ENCODE data around the gene AQP5. TPM values are rescaled to one million over a fixed set of nuclear protein-coding genes. Genes with fewer than 3 reads are reported as not detected.

AQP5 gene
- total RNA-seq, 1 donor from 2014 or later: 1.0 TPM

DNA sequence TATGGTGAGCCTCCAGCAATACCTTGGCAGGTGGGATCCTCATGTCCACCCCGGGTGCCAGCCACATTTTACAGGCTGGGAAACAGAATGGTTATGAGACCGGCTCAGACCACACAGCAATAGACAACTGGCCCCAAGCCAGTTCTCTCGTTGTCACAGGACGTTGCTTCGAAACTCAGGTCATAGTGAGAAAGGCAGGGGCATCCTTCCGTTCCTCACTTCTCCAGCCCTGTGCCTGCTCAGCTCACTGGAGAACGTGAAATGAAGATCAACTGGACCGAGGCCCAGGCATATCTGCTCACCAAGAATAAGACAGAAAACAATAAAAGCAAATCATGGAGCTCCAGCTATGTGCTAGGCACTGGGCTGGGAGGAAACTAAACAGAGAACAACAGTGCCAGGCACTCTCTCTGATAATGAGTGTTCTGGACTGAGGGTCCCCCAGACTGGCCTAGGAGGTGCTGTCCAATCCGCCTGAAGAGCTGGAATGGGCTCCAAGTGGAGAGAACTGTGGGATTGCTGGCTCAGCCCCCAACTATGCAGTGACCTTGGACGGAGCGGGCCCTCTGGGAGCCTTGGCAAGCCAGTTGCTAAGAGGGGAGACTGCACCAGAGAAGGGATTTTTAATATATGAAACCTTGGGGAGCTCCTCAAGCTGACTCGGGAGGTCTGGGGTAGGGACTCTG is 39.2 kb upstream of the AQP5 start:
- Histone ChIP-seq H3K4me1 (ENCODE audit: control insufficient read depth in 3 of 3, insufficient read depth in 3 of 3, low read length in 3 of 3) (peaks cover 7 to 18% (median 9%) of the 10 kb centered on the region in 3 donors), H3K9ac (ENCODE audit: low read depth in 1 of 3, low read length in 3 of 3) (no peak overlapping the region), H3K36me3 (ENCODE audit: control insufficient read depth in 3 of 3, insufficient read depth in 3 of 3, low read length in 3 of 3) (no peaks in the 10 kb centered on the region), H3K27me3 (ENCODE audit: control insufficient read depth in 3 of 3, insufficient read depth in 3 of 3, low read length in 3 of 3) (peaks cover 5 to 7% (median 6%) of the 10 kb centered on the region in 3 donors), H3K27ac (ENCODE audit: low read depth, low read length) (no peak overlapping the region), H3K9me3 (ENCODE audit: control insufficient read depth in 3 of 3, low read length in 3 of 3) (no peaks in the 10 kb centered on the region), H3K4me3 (ENCODE audit: low read length in 3 of 3) (no peak overlapping the region)

DNA sequence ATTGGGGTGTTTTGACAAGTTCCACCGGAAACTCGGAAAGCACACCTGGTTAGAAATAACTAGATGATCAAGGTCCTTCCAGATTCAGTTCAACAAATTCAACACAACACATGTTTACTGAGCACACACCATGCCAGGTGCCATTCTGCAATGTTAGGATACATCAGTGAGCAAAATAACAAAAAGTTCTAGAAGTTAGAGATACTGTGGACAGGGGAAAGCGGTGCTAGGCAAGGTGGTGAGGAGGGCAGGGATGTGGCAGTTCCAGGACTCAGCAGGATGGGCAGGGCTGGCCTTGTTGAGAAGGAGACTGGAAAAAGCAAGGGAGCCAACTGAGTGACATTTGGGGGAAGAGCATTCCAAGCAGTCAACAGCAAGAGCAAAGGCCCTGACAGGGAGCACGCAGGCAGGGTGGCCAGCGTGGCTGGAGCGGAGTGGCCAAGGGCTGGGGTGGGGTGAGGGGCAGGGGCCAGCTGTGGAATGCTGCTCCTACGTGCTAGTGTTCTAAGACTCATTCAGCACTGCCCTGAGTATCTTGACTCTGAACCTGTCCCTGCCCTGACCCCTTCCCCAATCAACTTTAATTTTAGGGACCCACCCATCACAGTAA is 38.5 kb upstream of the AQP5 start:
- Histone ChIP-seq H3K27ac (ENCODE audit: low read depth, low read length) (no peak overlapping the region), H3K4me1 (ENCODE audit: control insufficient read depth in 3 of 3, insufficient read depth in 3 of 3, low read length in 3 of 3) (peaks cover 7 to 18% (median 9%) of the 10 kb centered on the region in 3 donors), H3K27me3 (ENCODE audit: control insufficient read depth in 3 of 3, insufficient read depth in 3 of 3, low read length in 3 of 3) (peaks cover 0 to 3% (median 0%) of the 10 kb centered on the region in 3 donors), H3K36me3 (ENCODE audit: control insufficient read depth in 3 of 3, insufficient read depth in 3 of 3, low read length in 3 of 3) (no peaks in the 10 kb centered on the region), H3K4me3 (ENCODE audit: low read length in 3 of 3) (no peak overlapping the region), H3K9me3 (ENCODE audit: control insufficient read depth in 3 of 3, low read length in 3 of 3) (no peaks in the 10 kb centered on the region), H3K9ac (ENCODE audit: low read depth in 1 of 3, low read length in 3 of 3) (no peak overlapping the region)

DNA sequence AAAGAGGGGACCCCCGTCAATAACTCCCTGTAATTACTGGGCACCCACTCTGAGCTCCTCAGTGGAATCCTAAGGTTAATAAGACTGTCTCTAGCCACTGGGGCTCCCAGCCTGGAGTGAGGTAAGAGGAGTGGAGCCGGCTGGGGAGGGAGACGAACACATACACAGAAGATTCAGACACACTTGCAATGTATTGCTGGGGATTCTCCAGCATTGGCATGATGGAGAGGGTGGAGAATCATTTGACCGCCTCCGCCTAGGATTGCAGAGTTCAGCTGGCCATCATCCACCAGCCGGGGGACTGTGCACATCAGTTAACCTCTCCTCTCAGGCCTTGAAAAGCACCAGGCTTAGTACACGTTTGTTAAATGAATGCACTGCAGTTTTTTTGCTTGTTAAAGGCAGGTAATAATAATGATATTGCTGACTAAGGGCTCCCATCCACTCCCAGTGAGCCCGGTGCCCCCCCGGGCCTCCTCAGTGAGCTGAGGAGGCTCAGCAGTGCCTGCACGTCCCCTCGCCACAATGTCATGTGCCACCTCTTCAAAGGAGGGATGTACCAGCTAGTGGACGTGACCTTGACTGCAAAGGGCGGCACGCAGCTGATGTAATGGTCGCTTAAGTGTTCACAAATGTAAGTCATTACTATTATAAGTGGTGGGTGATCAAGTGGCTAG is 37.7 kb upstream of the AQP5 start:
- no peak overlapping the region for H3K4me3 ChIP-seq (ENCODE audit: low read length in 3 of 3)
- no peak overlapping the region for H3K27ac ChIP-seq (ENCODE audit: low read depth, low read length)

DNA sequence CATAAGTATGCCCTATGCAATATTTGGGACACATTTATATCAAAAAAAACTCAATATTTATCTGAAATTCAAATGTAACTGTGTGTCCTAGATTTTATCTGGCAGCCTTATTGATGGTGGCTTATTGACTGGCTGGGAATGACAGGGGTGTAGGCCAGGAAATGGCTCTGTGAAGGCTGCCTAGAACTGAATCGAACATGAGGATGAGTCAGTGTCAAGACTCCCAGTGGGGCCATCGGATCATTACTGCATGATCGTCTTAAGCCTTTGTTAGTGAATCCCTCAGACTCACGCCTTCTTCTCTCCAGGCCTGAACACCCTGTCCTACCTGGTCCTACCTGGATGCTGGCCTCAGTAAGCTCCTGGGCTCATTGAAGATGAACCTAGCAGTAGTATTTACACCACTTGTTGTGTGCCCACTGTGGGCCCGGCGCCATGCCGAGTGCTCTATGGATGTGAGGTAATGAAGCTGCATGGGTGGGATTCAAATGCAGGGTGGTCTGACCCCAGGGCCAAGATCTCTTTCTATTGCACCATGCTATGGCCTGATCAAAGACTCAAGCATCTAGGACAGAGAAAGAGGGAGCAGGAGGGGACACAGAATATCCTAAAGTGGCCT is 36.9 kb upstream of the AQP5 start:
- Histone ChIP-seq H3K27me3 (ENCODE audit: control insufficient read depth in 3 of 3, insufficient read depth in 3 of 3, low read length in 3 of 3) (no peaks in the 10 kb centered on the region), H3K4me1 (ENCODE audit: control insufficient read depth in 3 of 3, insufficient read depth in 3 of 3, low read length in 3 of 3) (peaks cover 7 to 18% (median 9%) of the 10 kb centered on the region in 3 donors), H3K9me3 (ENCODE audit: control insufficient read depth in 3 of 3, low read length in 3 of 3) (no peaks in the 10 kb centered on the region), H3K36me3 (ENCODE audit: control insufficient read depth in 3 of 3, insufficient read depth in 3 of 3, low read length in 3 of 3) (no peaks in the 10 kb centered on the region), H3K27ac (ENCODE audit: low read depth, low read length) (no peak overlapping the region), H3K4me3 (ENCODE audit: low read length in 3 of 3) (no peak overlapping the region), H3K9ac (ENCODE audit: low read depth in 1 of 3, low read length in 3 of 3) (no peak overlapping the region)

More for the DNA sequence above, 37.7 kb upstream of the AQP5 start:
- no peaks in the 10 kb centered on the region for H3K9me3 ChIP-seq (ENCODE audit: control insufficient read depth in 3 of 3, low read length in 3 of 3)
- H3K4me1 ChIP-seq (ENCODE audit: control insufficient read depth in 3 of 3, insufficient read depth in 3 of 3, low read length in 3 of 3): peaks cover 7 to 18% (median 9%) of the 10 kb centered on the region in 3 donors
- no peaks in the 10 kb centered on the region for H3K36me3 ChIP-seq (ENCODE audit: control insufficient read depth in 3 of 3, insufficient read depth in 3 of 3, low read length in 3 of 3)
- no peaks in the 10 kb centered on the region for H3K27me3 ChIP-seq (ENCODE audit: control insufficient read depth in 3 of 3, insufficient read depth in 3 of 3, low read length in 3 of 3)
- H3K9ac ChIP-seq (ENCODE audit: low read depth in 1 of 3, low read length in 3 of 3): no peak overlapping the region

DNA sequence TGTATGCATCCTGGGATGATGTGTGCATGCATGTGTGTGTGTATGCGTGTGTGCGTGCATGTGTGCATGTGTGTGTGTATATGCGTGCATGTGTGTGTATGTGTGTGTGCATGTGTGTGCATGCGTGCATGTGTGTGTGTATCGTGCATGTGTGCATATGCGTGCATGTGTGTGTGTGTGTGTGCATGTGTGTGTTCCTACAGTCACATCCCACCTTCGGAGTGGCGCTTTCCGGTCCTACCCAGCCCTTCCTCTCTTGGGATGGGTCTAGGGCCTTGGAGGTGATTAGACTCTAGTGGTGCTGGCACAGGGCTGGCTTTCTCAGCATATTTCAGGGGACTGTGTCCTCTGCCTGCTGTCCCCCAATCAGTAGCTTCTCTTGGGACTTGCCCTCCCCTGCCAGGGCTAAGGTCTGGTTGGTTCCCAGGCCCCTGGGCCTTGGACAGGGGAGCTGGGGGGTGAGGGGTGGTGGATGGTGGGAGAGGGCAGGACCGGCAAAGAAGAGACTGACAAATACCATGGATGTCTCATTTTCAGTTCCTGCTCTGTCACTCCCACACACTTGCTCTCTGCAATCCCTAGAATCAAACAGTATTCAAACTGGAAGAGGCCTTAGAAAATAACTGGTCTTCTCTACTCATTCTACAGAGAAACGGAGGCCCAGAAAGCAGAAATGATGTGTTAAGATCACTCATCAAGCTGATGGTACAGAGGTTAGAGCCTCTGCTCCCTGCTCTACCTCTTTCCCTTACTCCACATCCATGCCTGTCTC is 36.1 kb upstream of the AQP5 start:
- no peaks in the 10 kb centered on the region for H3K9me3 ChIP-seq (ENCODE audit: control insufficient read depth in 3 of 3, low read length in 3 of 3)
- no peak overlapping the region for H3K27ac ChIP-seq (ENCODE audit: low read depth, low read length)
- H3K4me3 ChIP-seq (ENCODE audit: low read length in 3 of 3): no peak overlapping the region
- H3K9ac ChIP-seq (ENCODE audit: low read depth in 1 of 3, low read length in 3 of 3): no peak overlapping the region
- H3K4me1 ChIP-seq (ENCODE audit: control insufficient read depth in 3 of 3, insufficient read depth in 3 of 3, low read length in 3 of 3): peaks cover 7 to 18% (median 9%) of the 10 kb centered on the region in 3 donors
- H3K27me3 ChIP-seq (ENCODE audit: control insufficient read depth in 3 of 3, insufficient read depth in 3 of 3, low read length in 3 of 3): no peaks in the 10 kb centered on the region
- H3K36me3 ChIP-seq (ENCODE audit: control insufficient read depth in 3 of 3, insufficient read depth in 3 of 3, low read length in 3 of 3): no peaks in the 10 kb centered on the region

DNA sequence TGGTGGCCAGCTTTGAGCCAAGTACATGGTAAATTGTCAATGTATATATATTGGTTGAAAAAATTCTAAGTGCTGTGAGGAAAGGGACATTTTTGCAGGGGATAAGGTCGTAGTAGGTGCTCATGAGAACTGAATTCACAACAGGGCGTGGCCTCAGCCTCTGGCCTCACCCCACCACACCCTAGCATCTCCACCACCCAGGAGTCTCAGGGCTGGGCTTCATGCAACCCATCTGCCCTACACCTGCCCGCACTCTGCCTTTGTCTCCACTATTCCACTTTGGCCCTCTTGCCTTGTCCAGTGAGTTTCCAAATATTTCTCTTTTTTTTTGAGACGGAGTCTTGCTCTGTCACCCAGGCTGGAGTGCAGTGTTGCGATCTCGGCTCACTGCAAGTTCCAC is 33.2 kb upstream of the AQP5 start:
- Histone ChIP-seq H3K9me3 (ENCODE audit: control insufficient read depth in 3 of 3, low read length in 3 of 3) (no peaks in the 10 kb centered on the region), H3K4me3 (ENCODE audit: low read length in 3 of 3) (no peak overlapping the region), H3K27me3 (ENCODE audit: control insufficient read depth in 3 of 3, insufficient read depth in 3 of 3, low read length in 3 of 3) (peaks cover 0 to 4% (median 0%) of the 10 kb centered on the region in 3 donors), H3K9ac (ENCODE audit: low read depth in 1 of 3, low read length in 3 of 3) (no peak overlapping the region), H3K27ac (ENCODE audit: low read depth, low read length) (no peak overlapping the region), H3K4me1 (ENCODE audit: control insufficient read depth in 3 of 3, insufficient read depth in 3 of 3, low read length in 3 of 3) (peaks cover 0 to 6% (median 0%) of the 10 kb centered on the region in 3 donors), H3K36me3 (ENCODE audit: control insufficient read depth in 3 of 3, insufficient read depth in 3 of 3, low read length in 3 of 3) (no peaks in the 10 kb centered on the region)

DNA sequence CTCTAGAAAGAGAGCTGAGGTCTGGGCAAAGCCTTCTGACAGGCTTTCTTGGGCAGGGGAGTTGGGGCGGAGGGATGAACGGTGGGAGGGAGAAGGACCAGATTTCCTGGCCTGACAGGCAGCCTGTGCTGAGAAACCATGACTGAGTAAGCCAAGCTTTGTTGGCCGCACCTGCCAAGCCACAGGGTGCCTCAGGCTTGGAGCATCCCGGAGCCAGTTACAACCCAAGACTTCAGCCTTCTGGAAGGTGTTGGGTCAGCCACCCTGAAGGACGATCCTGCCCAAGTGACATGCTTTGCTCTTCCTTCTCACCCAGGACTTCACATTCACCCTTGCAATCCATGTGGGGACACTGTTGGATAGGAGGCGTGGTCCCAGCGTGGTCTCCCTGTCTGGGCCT is 32.1 kb upstream of the AQP5 start:
- Histone ChIP-seq H3K9ac (ENCODE audit: low read depth in 1 of 3, low read length in 3 of 3) (no peak overlapping the region), H3K4me1 (ENCODE audit: control insufficient read depth in 3 of 3, insufficient read depth in 3 of 3, low read length in 3 of 3) (no peaks in the 10 kb centered on the region), H3K27ac (ENCODE audit: low read depth, low read length) (no peak overlapping the region), H3K36me3 (ENCODE audit: control insufficient read depth in 3 of 3, insufficient read depth in 3 of 3, low read length in 3 of 3) (no peaks in the 10 kb centered on the region), H3K9me3 (ENCODE audit: control insufficient read depth in 3 of 3, low read length in 3 of 3) (no peaks in the 10 kb centered on the region), H3K27me3 (ENCODE audit: control insufficient read depth in 3 of 3, insufficient read depth in 3 of 3, low read length in 3 of 3) (peaks cover 0 to 4% (median 0%) of the 10 kb centered on the region in 3 donors), H3K4me3 (ENCODE audit: low read length in 3 of 3) (no peak overlapping the region)

DNA sequence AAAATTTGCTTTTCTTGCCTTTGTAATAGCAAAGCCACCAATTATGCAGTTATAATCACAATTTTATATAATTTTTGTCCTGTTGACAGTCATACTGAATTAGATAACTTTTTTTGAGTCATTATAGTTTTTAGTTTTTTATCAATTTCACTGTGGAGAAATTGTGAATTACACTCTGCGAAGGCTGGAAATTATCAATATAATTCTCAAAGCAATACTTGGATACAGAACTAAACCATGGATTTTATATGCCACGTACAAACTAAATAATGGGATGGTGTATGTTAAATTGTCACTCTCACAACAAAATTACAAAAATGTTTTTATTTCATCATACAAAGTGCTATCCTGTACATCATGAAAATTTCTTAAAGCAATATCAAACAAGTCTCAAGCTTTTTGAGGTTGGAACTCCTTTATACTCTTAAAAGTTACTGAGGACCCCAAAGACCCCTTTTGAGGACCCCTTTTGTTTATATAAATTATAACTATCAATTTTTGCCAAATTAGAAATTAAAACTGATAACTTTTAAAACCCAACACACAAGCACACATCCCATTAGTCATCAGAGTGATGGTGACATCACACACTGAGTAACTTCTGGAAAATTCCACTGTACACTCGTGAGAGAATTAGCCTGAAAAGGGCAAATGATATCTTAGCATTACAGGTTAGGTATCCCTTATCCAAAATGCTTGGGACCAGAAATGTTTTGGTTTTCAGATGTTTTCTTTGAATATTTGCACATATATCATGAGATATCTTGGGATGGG is 31.0 kb upstream of the AQP5 start:
- Histone ChIP-seq H3K36me3 (ENCODE audit: control insufficient read depth in 3 of 3, insufficient read depth in 3 of 3, low read length in 3 of 3) (no peaks in the 10 kb centered on the region), H3K27ac (ENCODE audit: low read depth, low read length) (no peak overlapping the region), H3K4me3 (ENCODE audit: low read length in 3 of 3) (no peak overlapping the region), H3K9ac (ENCODE audit: low read depth in 1 of 3, low read length in 3 of 3) (no peak overlapping the region), H3K4me1 (ENCODE audit: control insufficient read depth in 3 of 3, insufficient read depth in 3 of 3, low read length in 3 of 3) (no peaks in the 10 kb centered on the region), H3K9me3 (ENCODE audit: control insufficient read depth in 3 of 3, low read length in 3 of 3) (no peaks in the 10 kb centered on the region), H3K27me3 (ENCODE audit: control insufficient read depth in 3 of 3, insufficient read depth in 3 of 3, low read length in 3 of 3) (peaks cover 0 to 4% (median 0%) of the 10 kb centered on the region in 3 donors)

DNA sequence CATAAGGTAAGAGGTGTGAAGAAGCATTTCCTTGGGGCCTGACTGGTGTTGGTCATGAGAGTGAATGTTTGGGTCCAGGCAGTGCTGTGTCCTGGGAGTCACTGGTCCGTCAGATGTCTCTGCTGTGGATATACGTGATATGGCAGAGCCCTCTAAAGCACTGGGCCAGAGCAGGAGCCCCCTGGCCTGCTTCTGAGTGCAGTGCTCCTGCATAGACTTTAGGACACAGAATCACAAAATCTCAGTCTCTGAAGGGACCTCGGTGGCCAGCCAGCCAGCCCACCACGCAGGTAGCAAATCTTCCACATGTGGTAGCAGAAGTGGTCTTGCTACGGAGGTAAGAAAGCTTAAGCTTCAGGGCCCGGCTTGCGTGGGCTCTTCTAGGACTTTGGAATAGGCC is 29.6 kb upstream of the AQP5 start:
- Histone ChIP-seq H3K4me1 (ENCODE audit: control insufficient read depth in 3 of 3, insufficient read depth in 3 of 3, low read length in 3 of 3) (no peaks in the 10 kb centered on the region), H3K27me3 (ENCODE audit: control insufficient read depth in 3 of 3, insufficient read depth in 3 of 3, low read length in 3 of 3) (peaks cover 0 to 4% (median 0%) of the 10 kb centered on the region in 3 donors), H3K27ac (ENCODE audit: low read depth, low read length) (no peak overlapping the region), H3K36me3 (ENCODE audit: control insufficient read depth in 3 of 3, insufficient read depth in 3 of 3, low read length in 3 of 3) (no peaks in the 10 kb centered on the region), H3K9me3 (ENCODE audit: control insufficient read depth in 3 of 3, low read length in 3 of 3) (no peaks in the 10 kb centered on the region), H3K9ac (ENCODE audit: low read depth in 1 of 3, low read length in 3 of 3) (no peak overlapping the region), H3K4me3 (ENCODE audit: low read length in 3 of 3) (no peak overlapping the region)

Measured in skeletal muscle tissue (tissue), 4 donors.